ENCODE data around the gene PTGES2. TPM values are rescaled to one million over a fixed set of nuclear protein-coding genes. Genes with fewer than 3 reads are reported as not detected.

PTGES2 gene
- total and polyA plus RNA-seq, 2 experiments from 2014 or later, result 141 to 240 TPM

GRCh38 chr9:128102861-128103588 is 24.5 kb downstream of the PTGES2 start:
- Histone ChIP-seq H3K27ac (no peak overlapping the region), H3K36me3 (peaks cover 43% of the 10 kb centered on the region), H3K4me3 (no peak overlapping the region), H3K9me3 (ENCODE audit: low read depth) (no peaks in the 10 kb centered on the region), H3K27me3 (no peaks in the 10 kb centered on the region), H3K4me1 (ENCODE audit: low read depth) (peaks cover 8% of the 10 kb centered on the region)
- no peak for TF ChIP-seq CTCF (IDR thresholded peaks at IDR 0.05; ENCODE audit: low read depth, low read length)
- DNase-seq (ENCODE audit: low read depth in 1 of 2, low spot score in 1 of 2), result no peak

- TF ChIP-seq CTCF (IDR thresholded peaks at IDR 0.05; ENCODE audit: low read depth, low read length), result no peak
- Histone ChIP-seq H3K27me3 (no peaks in the 10 kb centered on the region), H3K4me1 (ENCODE audit: low read depth) (peaks cover 16% of the 10 kb centered on the region), H3K27ac (no peak overlapping the region), H3K9me3 (ENCODE audit: low read depth) (no peaks in the 10 kb centered on the region), H3K4me3 (no peak overlapping the region), H3K36me3 (peaks cover 35% of the 10 kb centered on the region)
- DNase-seq (ENCODE audit: low read depth in 1 of 2, low spot score in 1 of 2), result no peak
Observed at GRCh38 chr9:128102196-128102595, 25.3 kb downstream of the PTGES2 start.

GRCh38 chr9:128101690-128102089 is 25.8 kb downstream of the PTGES2 start:
- Histone ChIP-seq H3K9me3 (ENCODE audit: low read depth) (no peaks in the 10 kb centered on the region), H3K27ac (no peak overlapping the region), H3K36me3 (peaks cover 33% of the 10 kb centered on the region), H3K27me3 (no peaks in the 10 kb centered on the region), H3K4me1 (ENCODE audit: low read depth) (peaks cover 21% of the 10 kb centered on the region), H3K4me3 (no peak overlapping the region)
- TF ChIP-seq CTCF (IDR thresholded peaks at IDR 0.05; ENCODE audit: low read depth, low read length), result no peak
- DNase-seq (ENCODE audit: low read depth in 1 of 2, low spot score in 1 of 2), result no peak

GRCh38 chr9:128101231-128101661 is 26.3 kb downstream of the PTGES2 start:
- Histone ChIP-seq H3K27me3 (no peaks in the 10 kb centered on the region), H3K9me3 (ENCODE audit: low read depth) (no peaks in the 10 kb centered on the region), H3K4me3 (no peak overlapping the region), H3K27ac (no peak overlapping the region), H3K4me1 (ENCODE audit: low read depth) (peaks cover 25% of the 10 kb centered on the region), H3K36me3 (peaks cover 28% of the 10 kb centered on the region)
- DNase-seq (ENCODE audit: low read depth in 1 of 2, low spot score in 1 of 2), result no peak
- TF ChIP-seq CTCF (IDR thresholded peaks at IDR 0.05; ENCODE audit: low read depth, low read length), result no peak

- Histone ChIP-seq H3K4me1 (ENCODE audit: low read depth) (peaks cover 31% of the 10 kb centered on the region), H3K9me3 (ENCODE audit: low read depth) (no peaks in the 10 kb centered on the region), H3K4me3 (no peak overlapping the region), H3K27me3 (no peaks in the 10 kb centered on the region), H3K36me3 (peaks cover 23% of the 10 kb centered on the region), H3K27ac (no peak overlapping the region)
- no peak for DNase-seq (ENCODE audit: low read depth in 1 of 2, low spot score in 1 of 2)
- TF ChIP-seq CTCF (IDR thresholded peaks at IDR 0.05; ENCODE audit: low read depth, low read length), result no peak
Observed at GRCh38 chr9:128100581-128100980, 26.9 kb downstream of the PTGES2 start.
